ENCODE results near the gene PCDHB5.

DNA sequence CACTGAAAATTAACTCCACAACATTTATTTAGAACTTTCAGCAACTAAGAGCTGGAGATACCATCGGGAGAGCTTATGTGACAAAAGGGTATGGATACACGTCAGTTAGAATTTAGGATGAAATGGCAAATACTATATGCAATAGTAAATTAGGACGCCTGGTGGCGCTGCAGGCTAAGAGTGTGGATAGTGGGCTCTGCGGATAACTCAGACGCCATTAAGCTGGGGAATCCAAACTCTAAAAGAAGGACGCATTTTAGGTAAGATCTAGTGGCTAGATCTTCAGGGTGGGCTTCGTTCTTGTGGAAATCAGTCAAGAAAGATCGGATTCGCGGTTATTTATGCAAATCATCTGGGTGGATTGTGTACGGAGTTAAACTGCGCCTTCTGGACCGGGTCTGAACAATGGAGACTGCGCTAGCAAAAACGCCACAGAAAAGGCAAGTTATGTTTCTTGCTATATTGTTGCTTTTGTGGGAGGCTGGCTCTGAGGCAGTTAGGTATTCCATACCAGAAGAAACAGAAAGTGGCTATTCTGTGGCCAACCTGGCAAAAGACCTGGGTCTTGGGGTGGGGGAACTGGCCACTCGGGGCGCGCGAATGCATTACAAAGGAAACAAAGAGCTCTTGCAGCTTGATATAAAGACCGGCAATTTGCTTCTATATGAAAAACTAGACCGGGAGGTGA, at the start of gene PCDHB5:
- TF ChIP-seq, protein P1, sequence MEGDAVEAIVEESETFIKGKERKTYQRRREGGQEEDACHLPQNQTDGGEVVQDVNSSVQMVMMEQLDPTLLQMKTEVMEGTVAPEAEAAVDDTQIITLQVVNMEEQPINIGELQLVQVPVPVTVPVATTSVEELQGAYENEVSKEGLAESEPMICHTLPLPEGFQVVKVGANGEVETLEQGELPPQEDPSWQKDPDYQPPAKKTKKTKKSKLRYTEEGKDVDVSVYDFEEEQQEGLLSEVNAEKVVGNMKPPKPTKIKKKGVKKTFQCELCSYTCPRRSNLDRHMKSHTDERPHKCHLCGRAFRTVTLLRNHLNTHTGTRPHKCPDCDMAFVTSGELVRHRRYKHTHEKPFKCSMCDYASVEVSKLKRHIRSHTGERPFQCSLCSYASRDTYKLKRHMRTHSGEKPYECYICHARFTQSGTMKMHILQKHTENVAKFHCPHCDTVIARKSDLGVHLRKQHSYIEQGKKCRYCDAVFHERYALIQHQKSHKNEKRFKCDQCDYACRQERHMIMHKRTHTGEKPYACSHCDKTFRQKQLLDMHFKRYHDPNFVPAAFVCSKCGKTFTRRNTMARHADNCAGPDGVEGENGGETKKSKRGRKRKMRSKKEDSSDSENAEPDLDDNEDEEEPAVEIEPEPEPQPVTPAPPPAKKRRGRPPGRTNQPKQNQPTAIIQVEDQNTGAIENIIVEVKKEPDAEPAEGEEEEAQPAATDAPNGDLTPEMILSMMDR (optimal IDR thresholded peaks at IDR 0.05 in 1 of 3, IDR thresholded peaks at IDR 0.05 in 1 of 3, conservative IDR thresholded peaks at IDR 0.05 in 1 of 3; ENCODE audit: extremely low read depth in 1 of 3, insufficient read depth in 2 of 3, low read length in 3 of 3) = peak in 1 of 3 experiments; percentile 20
- TF ChIP-seq EZH2 (IDR thresholded peaks at IDR 0.05; ENCODE audit: low read length) = no peak
